Natural killer cell (primary cell): ENCODE measurements around the gene FRMD3. TPM values are rescaled to one million over a fixed set of nuclear protein-coding genes. Genes with fewer than 3 reads are reported as not detected.

ENCODE experiments used
- ATAC-seq, 3 donors: fragments of 150-1000 bp in 2 of 3; fragments of 200-7000 bp in 1 of 3; cut with Tn5 transposase; 1 replicate in 1 of 3; 2 replicates in 2 of 3; pipeline ENCODE4 v1.10.0; 2021; ENCODE audit warnings: mild to moderate bottlenecking in 2 of 3, moderate library complexity in 2 of 3
- DNase-seq, 2 donors: peaks; one replicate each; pipeline versions ENCODE4 v3.0.0 to v3.0.0-alpha.2; 2013 to 2021; ENCODE audit warnings: mixed read lengths in 1 of 2
- H3K27ac ChIP-seq: one replicate; pipeline ENCODE4 v1.5.1; 2013; ENCODE audit warnings: mild to moderate bottlenecking, low read length
- H3K27me3 ChIP-seq: one replicate; pipeline ENCODE4 v1.6.1; 2013; ENCODE audit warnings: low read length; ENCODE audit not compliant: control insufficient read depth, insufficient read depth
- H3K36me3 ChIP-seq: one replicate; pipeline ENCODE4 v1.6.1; 2013; ENCODE audit warnings: low read length; ENCODE audit not compliant: control insufficient read depth, insufficient read depth
- H3K4me1 ChIP-seq: one replicate; pipeline ENCODE4 v1.6.1; 2013; ENCODE audit warnings: low read length; ENCODE audit not compliant: control insufficient read depth, insufficient read depth
- H3K4me3 ChIP-seq: one replicate; pipeline ENCODE4 v1.5.1; 2013; ENCODE audit warnings: low read length
- H3K9me3 ChIP-seq: one replicate; pipeline ENCODE4 v1.6.1; 2013; ENCODE audit warnings: low read length; ENCODE audit not compliant: control insufficient read depth, insufficient read depth
- H3K27ac Mint-ChIP-seq, 2 donors: one replicate each; pipeline ENCODE4 v1.8.0; 2022; ENCODE audit warnings: mild to moderate bottlenecking in 2 of 2, mixed read lengths in 2 of 2, moderate library complexity in 1 of 2
- H3K27me3 Mint-ChIP-seq, 2 donors: one replicate each; pipeline ENCODE4 v1.8.0; 2022; ENCODE audit warnings: low read depth in 2 of 2, mixed read lengths in 2 of 2
- H3K36me3 Mint-ChIP-seq: one replicate; pipeline ENCODE4 v1.8.0; 2022; ENCODE audit warnings: mixed read lengths
- H3K4me1 Mint-ChIP-seq, 2 donors: one replicate each; pipeline ENCODE4 v1.8.0; 2022; ENCODE audit warnings: mixed read lengths in 2 of 2
- H3K4me3 Mint-ChIP-seq: one replicate; pipeline ENCODE4 v1.8.0; 2022; ENCODE audit warnings: mild to moderate bottlenecking, moderate library complexity, mixed read lengths
- H3K9me3 Mint-ChIP-seq, 2 donors: one replicate each; pipeline ENCODE4 v1.8.0; 2022; ENCODE audit warnings: mixed read lengths in 2 of 2
- WGBS: methylation state at CpG from one replicate; pipeline ENCODE4 v1.1.7; 2013; ENCODE audit warnings: missing lambda C conversion rate; ENCODE audit not compliant: insufficient coverage; 5-methylcytosine and 5-hydroxymethylcytosine counted together
- intact Hi-C: fragments of 100-400 bp; cut with micrococcal nuclease; formaldehyde crosslinking; loops from one replicate; pipeline ENCODE4 v1.14.2; 2022
- total RNA-seq, 4 donors: library from RNA; stranded (reverse); fragments of 120-200 nt in 1 of 4; gene quantifications; one replicate each; pipeline versions ENCODE4 v1.2.3 to v1.2.4, GENCODE V29; 2013 to 2022
- TF ChIP-seq, protein P1 (sequence below): fragments of 200-600 bp; IDR thresholded peaks from one replicate; pipeline ENCODE4 v1.8.0; 2022; ENCODE audit warnings: antibody characterized with exemption

The FRMD3 gene
- total RNA-seq, 3 donors from 2014 or later (not counting 1 experiment from before 2014, with no cell fraction given): 1.2 to 2.4 (median 2.1) TPM

DNA sequence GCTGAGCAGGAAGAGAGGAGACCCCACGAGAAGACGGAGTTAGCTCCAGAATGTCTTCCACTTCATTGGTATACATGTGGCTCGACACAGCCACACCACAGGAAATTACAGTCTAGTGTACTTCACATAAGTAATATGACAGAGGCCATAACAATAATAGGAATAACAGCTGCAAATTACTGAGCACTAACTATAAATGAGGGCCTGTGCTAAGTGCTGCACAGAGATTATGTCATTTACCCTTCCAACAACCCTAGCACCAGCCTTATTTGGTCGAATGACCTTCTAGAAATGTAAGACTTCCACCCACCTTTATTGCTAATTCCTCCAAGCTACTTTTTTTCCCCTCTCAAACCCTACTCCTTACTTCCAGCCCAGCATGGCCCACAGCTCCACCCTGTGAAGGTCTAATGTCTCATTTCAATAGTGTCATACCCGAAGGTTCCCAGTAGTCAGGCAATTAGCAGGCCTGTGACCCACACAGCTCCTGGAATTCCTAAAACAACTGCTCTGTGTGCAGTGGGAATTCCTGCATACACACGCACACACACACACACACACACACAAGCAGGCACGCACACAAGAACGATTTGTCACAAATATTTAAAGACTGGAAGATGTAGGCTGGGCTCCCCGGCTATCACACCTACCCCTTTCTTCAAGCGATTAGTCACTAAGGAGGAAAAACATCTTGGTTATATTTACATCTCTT is 134.5 kb downstream of the FRMD3 start:
- no peak overlapping the region for H3K27ac ChIP-seq
- Mint-ChIP-seq H3K27ac (no peak overlapping the region), H3K4me1 (no peaks in the 10 kb centered on the region), H3K9me3 (peaks cover 0 to 3% of the 10 kb centered on the region in 2 donors), H3K36me3 (no peaks in the 10 kb centered on the region), H3K4me3 (no peak overlapping the region), H3K27me3 (no peaks in the 10 kb centered on the region)
- WGBS: 82% methylated on average over 8 of the region's 10 CpGs
- no peaks in the 10 kb centered on the region for H3K27me3 ChIP-seq
- DNase-seq (no peak), ATAC-seq (no peak)
- intact Hi-C loops: no loop called here
- no peaks in the 10 kb centered on the region for H3K36me3 ChIP-seq
- H3K4me1 ChIP-seq: no peaks in the 10 kb centered on the region
- TF ChIP-seq, protein P1, sequence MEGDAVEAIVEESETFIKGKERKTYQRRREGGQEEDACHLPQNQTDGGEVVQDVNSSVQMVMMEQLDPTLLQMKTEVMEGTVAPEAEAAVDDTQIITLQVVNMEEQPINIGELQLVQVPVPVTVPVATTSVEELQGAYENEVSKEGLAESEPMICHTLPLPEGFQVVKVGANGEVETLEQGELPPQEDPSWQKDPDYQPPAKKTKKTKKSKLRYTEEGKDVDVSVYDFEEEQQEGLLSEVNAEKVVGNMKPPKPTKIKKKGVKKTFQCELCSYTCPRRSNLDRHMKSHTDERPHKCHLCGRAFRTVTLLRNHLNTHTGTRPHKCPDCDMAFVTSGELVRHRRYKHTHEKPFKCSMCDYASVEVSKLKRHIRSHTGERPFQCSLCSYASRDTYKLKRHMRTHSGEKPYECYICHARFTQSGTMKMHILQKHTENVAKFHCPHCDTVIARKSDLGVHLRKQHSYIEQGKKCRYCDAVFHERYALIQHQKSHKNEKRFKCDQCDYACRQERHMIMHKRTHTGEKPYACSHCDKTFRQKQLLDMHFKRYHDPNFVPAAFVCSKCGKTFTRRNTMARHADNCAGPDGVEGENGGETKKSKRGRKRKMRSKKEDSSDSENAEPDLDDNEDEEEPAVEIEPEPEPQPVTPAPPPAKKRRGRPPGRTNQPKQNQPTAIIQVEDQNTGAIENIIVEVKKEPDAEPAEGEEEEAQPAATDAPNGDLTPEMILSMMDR: no peak
- H3K9me3 ChIP-seq: no peaks in the 10 kb centered on the region
- no peak overlapping the region for H3K4me3 ChIP-seq

GRCh38 chr9:83401328-83401900 is 136.8 kb downstream of the FRMD3 start:
- ATAC-seq: no peak
- Mint-ChIP-seq H3K36me3 (no peaks in the 10 kb centered on the region), H3K27me3 (no peaks in the 10 kb centered on the region)

GRCh38 chr9:83396813-83397212 is 141.4 kb downstream of the FRMD3 start:
- intact Hi-C loops: no loop called here
- Mint-ChIP-seq H3K4me3 (no peak overlapping the region), H3K36me3 (no peaks in the 10 kb centered on the region), H3K4me1 (no peaks in the 10 kb centered on the region), H3K9me3 (no peaks in the 10 kb centered on the region), H3K27ac (no peak overlapping the region), H3K27me3 (no peaks in the 10 kb centered on the region)
- Histone ChIP-seq H3K4me1 (no peaks in the 10 kb centered on the region), H3K4me3 (no peak overlapping the region), H3K36me3 (no peaks in the 10 kb centered on the region), H3K9me3 (no peaks in the 10 kb centered on the region), H3K27ac (no peak overlapping the region), H3K27me3 (no peaks in the 10 kb centered on the region)
- ATAC-seq (no peak), DNase-seq (no peak)
- WGBS: 96% methylated on average over 4 of the region's 4 CpGs
- TF ChIP-seq, protein P1: no peak

More at GRCh38 chr9:83401328-83401900, 136.8 kb downstream of the FRMD3 start:
- H3K4me3 Mint-ChIP-seq: no peak overlapping the region
- H3K9me3 Mint-ChIP-seq: no peaks in the 10 kb centered on the region
- no peaks in the 10 kb centered on the region for H3K9me3 ChIP-seq
- WGBS: 94% methylated on average over 2 of the region's 2 CpGs
- no peaks in the 10 kb centered on the region for H3K4me1 Mint-ChIP-seq
- no peak overlapping the region for H3K27ac ChIP-seq
- no peak overlapping the region for H3K4me3 ChIP-seq
- no peaks in the 10 kb centered on the region for H3K36me3 ChIP-seq
- no peak overlapping the region for H3K27ac Mint-ChIP-seq
- TF ChIP-seq, protein P1: no peak
- DNase-seq: no peak
- intact Hi-C loops: no loop called here
- H3K27me3 ChIP-seq: no peaks in the 10 kb centered on the region
- no peaks in the 10 kb centered on the region for H3K4me1 ChIP-seq
